Vagina (tissue), 2 donors: ENCODE results near the gene JUN. TPM values are rescaled to one million over a fixed set of nuclear protein-coding genes. Genes with fewer than 3 reads are reported as not detected.

Experiments
- DNase-seq, 2 donors: peaks; one replicate each; pipeline ENCODE4 v3.0.0-alpha.2; 2017; ENCODE audit errors: extremely low spot score in 2 of 2
- H3K27ac ChIP-seq: fragments of 200-600 bp; sonication (generic); one replicate; pipeline ENCODE4 v1.5.1; 2019
- H3K27me3 ChIP-seq: fragments of 200-600 bp; sonication (generic); one replicate; pipeline ENCODE4 v1.5.1; 2019
- H3K36me3 ChIP-seq, 2 donors: fragments of 200-600 bp; sonication (generic); one replicate each; pipeline ENCODE4 v1.5.1; 2017 to 2019
- H3K4me1 ChIP-seq: fragments of 200-600 bp; sonication (generic); one replicate; pipeline ENCODE4 v1.5.1; 2019
- H3K4me3 ChIP-seq, 2 donors: fragments of 200-600 bp; sonication (generic); 1 replicate in 1 of 2; 2 replicates in 1 of 2; pipeline ENCODE4 v1.5.1; 2016 to 2019
- H3K9me3 ChIP-seq: fragments of 200-600 bp; sonication (generic); one replicate; pipeline ENCODE4 v1.5.1; 2019
- POLR2A ChIP-seq, 2 donors: fragments of 450-650 bp; IDR thresholded peaks; one replicate each; pipeline ENCODE4 v1.6.1; 2017; ENCODE audit warnings: antibody characterized with exemption in 2 of 2, mild to moderate bottlenecking in 2 of 2, moderate library complexity in 2 of 2
- POLR2AphosphoS5 ChIP-seq, 2 donors: sonication (generic); formaldehyde crosslinking; IDR thresholded peaks; one replicate each; pipeline ENCODE4 v1.9.0; 2017; ENCODE audit warnings: antibody characterized with exemption in 2 of 2, mild to moderate bottlenecking in 2 of 2, low read depth in 1 of 2; ENCODE audit not compliant: insufficient read depth in 1 of 2
- intact Hi-C: fragments of 100-400 bp; cut with DNase I; formaldehyde crosslinking; loops from one replicate; pipeline ENCODE4 v1.15.1; 2023
- total RNA-seq: library from RNA; depleted of rRNA; stranded (reverse); fragments of >200 nt; gene quantifications from one replicate; pipeline ENCODE4 v1.2.3, GENCODE V29; 2016
- TF ChIP-seq, protein P1 (sequence below), 3 experiments: fragments of 450-650 bp in 2 of 3; fragments of 200-600 bp in 1 of 3; sonication (generic) in 1 of 3; IDR thresholded peaks; one replicate each; pipeline ENCODE4 v1.5.1; 2017 to 2019; ENCODE audit warnings: antibody characterized with exemption in 3 of 3, mild to moderate bottlenecking in 2 of 3, moderate library complexity in 2 of 3

JUN gene
- total RNA-seq, 1 donor from 2014 or later = 275 TPM

DNA sequence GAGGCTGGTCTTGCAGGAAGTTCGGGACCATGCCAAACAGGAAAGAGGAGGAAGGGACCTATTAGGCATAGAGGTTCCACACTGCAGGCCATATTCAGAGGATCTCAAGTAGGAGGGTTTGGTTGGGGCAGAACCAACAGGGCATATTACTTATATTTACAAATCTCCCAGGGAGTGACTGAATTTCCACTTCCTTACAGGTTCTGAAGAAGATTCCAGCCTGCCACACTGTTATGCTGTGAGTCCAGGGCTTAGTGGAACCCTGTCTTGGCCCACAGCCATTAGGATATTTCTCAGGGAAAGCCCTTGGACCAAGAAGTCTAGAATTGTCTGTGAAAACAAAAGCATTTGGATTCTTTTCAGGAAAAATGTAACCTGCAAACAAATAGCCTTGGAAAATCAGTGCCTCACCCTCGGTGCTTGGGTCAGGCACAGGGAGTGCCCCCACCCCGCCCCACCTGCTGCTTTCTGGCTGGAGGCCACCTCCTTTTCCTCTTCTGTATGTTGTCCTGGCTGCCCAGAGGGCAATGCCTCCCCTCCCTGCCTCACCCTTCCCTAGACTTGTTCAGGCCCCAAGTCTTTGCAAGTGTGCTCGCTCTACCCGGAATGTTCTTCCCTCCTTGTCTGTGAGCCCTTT is 41.0 kb upstream of the JUN start:
- peaks cover 19% of the 10 kb centered on the region for H3K4me1 ChIP-seq
- no peak for DNase-seq
- H3K27ac ChIP-seq = no peak overlapping the region
- no peaks in the 10 kb centered on the region for H3K27me3 ChIP-seq
- intact Hi-C loops = no loop called here
- no peak overlapping the region for H3K4me3 ChIP-seq
- H3K9me3 ChIP-seq = peaks cover 6% of the 10 kb centered on the region
- no peaks in the 10 kb centered on the region for H3K36me3 ChIP-seq
- TF ChIP-seq, protein P1, sequence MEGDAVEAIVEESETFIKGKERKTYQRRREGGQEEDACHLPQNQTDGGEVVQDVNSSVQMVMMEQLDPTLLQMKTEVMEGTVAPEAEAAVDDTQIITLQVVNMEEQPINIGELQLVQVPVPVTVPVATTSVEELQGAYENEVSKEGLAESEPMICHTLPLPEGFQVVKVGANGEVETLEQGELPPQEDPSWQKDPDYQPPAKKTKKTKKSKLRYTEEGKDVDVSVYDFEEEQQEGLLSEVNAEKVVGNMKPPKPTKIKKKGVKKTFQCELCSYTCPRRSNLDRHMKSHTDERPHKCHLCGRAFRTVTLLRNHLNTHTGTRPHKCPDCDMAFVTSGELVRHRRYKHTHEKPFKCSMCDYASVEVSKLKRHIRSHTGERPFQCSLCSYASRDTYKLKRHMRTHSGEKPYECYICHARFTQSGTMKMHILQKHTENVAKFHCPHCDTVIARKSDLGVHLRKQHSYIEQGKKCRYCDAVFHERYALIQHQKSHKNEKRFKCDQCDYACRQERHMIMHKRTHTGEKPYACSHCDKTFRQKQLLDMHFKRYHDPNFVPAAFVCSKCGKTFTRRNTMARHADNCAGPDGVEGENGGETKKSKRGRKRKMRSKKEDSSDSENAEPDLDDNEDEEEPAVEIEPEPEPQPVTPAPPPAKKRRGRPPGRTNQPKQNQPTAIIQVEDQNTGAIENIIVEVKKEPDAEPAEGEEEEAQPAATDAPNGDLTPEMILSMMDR (IDR thresholded peaks at IDR 0.05) = no peak
- TF ChIP-seq POLR2AphosphoS5 (IDR thresholded peaks at IDR 0.05; ENCODE audit: insufficient read depth in 1 of 2, low read depth in 1 of 2) = peak in 1 of 2 donors; percentile 52

DNA sequence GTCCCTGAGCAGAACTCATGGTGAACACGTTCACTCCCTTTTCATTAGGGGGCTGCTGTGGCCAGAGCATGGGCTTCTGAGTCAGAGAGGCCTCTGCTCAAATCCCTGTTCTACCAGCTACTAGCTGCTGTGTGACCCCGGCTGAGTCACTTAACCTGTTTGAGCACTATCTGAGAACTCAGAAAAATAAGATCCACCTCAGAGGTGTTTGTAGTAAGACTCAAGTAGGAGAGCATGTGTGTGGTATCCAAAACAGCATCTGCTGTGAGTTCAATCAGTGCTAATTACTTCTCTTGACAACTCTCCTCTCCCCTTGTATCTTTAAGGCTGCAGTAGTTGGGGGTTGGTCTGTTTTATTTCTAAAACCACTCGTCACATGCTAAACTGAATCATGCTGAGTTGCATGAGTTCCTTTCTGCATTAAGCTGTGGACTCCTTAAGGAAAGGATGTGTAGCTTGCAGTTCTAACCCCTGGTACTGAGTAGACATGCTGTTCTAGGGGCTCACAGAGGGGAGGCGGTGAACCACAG is 39.7 kb upstream of the JUN start:
- intact Hi-C loops = no loop called here

DNA sequence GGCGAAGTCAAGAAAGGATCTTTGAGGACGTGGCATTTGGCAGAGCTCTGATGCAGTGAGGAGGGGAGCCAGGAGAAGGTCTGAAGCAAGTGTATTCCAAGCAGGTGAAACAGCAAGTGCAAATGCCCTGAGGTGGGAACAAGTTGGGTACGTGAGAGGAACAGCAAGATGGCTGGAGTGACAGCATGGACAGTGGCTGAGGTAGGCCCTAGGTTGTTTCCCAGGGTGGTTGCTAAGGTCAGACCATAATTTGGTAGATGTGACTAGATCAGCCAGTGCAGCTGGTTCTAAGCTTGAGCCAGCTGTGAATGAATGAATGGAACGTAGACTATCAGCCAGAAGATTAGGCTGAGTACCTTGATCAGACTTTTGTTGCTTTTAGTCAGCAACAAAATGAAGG is 37.5 kb upstream of the JUN start:
- Histone ChIP-seq H3K9me3 (no peaks in the 10 kb centered on the region), H3K36me3 (no peaks in the 10 kb centered on the region), H3K27ac (no peak overlapping the region), H3K4me3 (no peak overlapping the region), H3K4me1 (peaks cover 28% of the 10 kb centered on the region), H3K27me3 (no peaks in the 10 kb centered on the region)
- intact Hi-C loops = no loop called here
- DNase-seq = no peak
- TF ChIP-seq POLR2AphosphoS5 (IDR thresholded peaks at IDR 0.05; ENCODE audit: insufficient read depth in 1 of 2, low read depth in 1 of 2) (no peak), POLR2A (IDR thresholded peaks at IDR 0.05) (no peak)
- TF ChIP-seq, protein P1 (IDR thresholded peaks at IDR 0.05) = no peak

More for the DNA sequence above, 39.7 kb upstream of the JUN start:
- H3K36me3 ChIP-seq = no peaks in the 10 kb centered on the region
- no peak for DNase-seq
- H3K4me1 ChIP-seq = peaks cover 19% of the 10 kb centered on the region
- peaks cover 6% of the 10 kb centered on the region for H3K9me3 ChIP-seq
- H3K27ac ChIP-seq = peak overlapping the region; percentile 20
- H3K4me3 ChIP-seq = no peak overlapping the region
- peak in 1 of 2 donors; percentile 50 for TF ChIP-seq POLR2AphosphoS5 (IDR thresholded peaks at IDR 0.05; ENCODE audit: insufficient read depth in 1 of 2, low read depth in 1 of 2)
- TF ChIP-seq, protein P1 (IDR thresholded peaks at IDR 0.05) = no peak
- H3K27me3 ChIP-seq = no peaks in the 10 kb centered on the region

DNA sequence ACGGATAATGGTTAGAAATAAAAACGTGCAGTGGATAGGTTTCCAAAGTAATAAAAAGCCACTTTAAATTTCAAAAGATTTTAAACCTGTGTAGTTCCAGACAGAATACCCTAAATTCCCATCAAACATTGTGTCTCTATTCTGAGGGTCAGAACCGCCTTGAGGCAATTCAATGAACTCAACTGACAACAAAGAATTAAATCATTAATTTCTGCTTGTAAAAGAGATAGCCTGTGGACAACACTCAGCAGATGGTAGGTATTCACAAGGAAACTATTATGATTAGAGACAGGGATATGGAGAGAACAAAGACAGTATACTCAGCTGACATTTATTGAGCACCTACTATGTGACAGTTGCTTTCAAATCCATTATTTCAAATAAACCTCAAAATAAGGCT is 35.1 kb upstream of the JUN start:
- intact Hi-C loops = loop anchor here (10.0 kb wide), 1 partner anchor 66 kb away; no protein-coding TSS in a partner anchor
- TF ChIP-seq POLR2A (IDR thresholded peaks at IDR 0.05) (no peak), POLR2AphosphoS5 (IDR thresholded peaks at IDR 0.05; ENCODE audit: insufficient read depth in 1 of 2, low read depth in 1 of 2) (no peak)
- TF ChIP-seq, protein P1 (IDR thresholded peaks at IDR 0.05) = no peak
- no peak overlapping the region for H3K27ac ChIP-seq
- no peak for DNase-seq
- no peaks in the 10 kb centered on the region for H3K36me3 ChIP-seq
- H3K4me3 ChIP-seq = no peak overlapping the region
- peaks cover 32% of the 10 kb centered on the region for H3K4me1 ChIP-seq
- H3K9me3 ChIP-seq = no peaks in the 10 kb centered on the region
- H3K27me3 ChIP-seq = no peaks in the 10 kb centered on the region

DNA sequence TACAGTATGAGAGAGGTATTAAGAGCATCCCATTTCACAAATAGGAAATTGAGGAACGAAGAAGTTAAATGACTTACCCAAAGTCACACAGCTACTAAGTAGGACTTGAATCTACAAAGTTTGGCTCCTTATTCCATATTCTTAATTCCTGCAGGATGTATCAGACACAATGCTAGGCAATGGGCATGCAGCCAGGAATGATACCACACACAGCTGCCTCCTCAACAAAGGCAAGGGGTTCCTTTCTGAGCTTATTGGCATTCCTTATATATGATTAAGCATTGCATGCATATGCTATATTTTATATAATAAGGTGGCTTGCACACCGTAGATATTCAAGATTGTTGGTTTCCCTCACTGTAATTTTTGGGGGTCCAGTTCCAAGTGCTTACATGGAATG is 34.2 kb upstream of the JUN start:
- TF ChIP-seq POLR2A (IDR thresholded peaks at IDR 0.05) = no peak
- no peak for TF ChIP-seq POLR2AphosphoS5 (IDR thresholded peaks at IDR 0.05; ENCODE audit: insufficient read depth in 1 of 2, low read depth in 1 of 2)
- TF ChIP-seq, protein P1 (IDR thresholded peaks at IDR 0.05) = no peak
- DNase-seq = no peak
- Histone ChIP-seq H3K27ac (no peak overlapping the region), H3K27me3 (no peaks in the 10 kb centered on the region), H3K4me1 (peaks cover 35% of the 10 kb centered on the region), H3K4me3 (no peak overlapping the region), H3K9me3 (no peaks in the 10 kb centered on the region), H3K36me3 (no peaks in the 10 kb centered on the region)
- intact Hi-C loops = loop anchor here (10.0 kb wide), 1 partner anchor 67 kb away; no protein-coding TSS in a partner anchor
